ENCODE results near the gene RAMACL.

RAMACL gene

GRCh38 chr6:166589786-166590574 is 3.5 kb upstream of the RAMACL start:
- TF ChIP-seq USF1 (IDR thresholded peaks at IDR 0.05) (no peak), RAD21 (IDR thresholded peaks at IDR 0.05; ENCODE audit: low read depth) (no peak)

- TF ChIP-seq NFIC (IDR thresholded peaks at IDR 0.05) (no peak), YY1 (IDR thresholded peaks at IDR 0.05; ENCODE audit: low read depth) (no peak), TCF12 (IDR thresholded peaks at IDR 0.05; ENCODE audit: low read depth) (no peak), EP300 (IDR thresholded peaks at IDR 0.05; ENCODE audit: borderline replicate concordance) (no peak)
Observed at GRCh38 chr6:166589337-166589731, 2.9 kb upstream of the RAMACL start.

- TF ChIP-seq REST (IDR thresholded peaks at IDR 0.05; ENCODE audit: low read depth) = no peak
- TF ChIP-seq TCF12 (IDR thresholded peaks at IDR 0.05; ENCODE audit: low read depth) = no peak; the same call in 1 of the 2 replicates
- TF ChIP-seq EP300 (IDR thresholded peaks at IDR 0.05; ENCODE audit: borderline replicate concordance) = 0 out of 2 replicates have a peak, but pooled peaks have one; percentile 13
- TF ChIP-seq TAF1 (IDR thresholded peaks at IDR 0.05; ENCODE audit: low read depth) = 0 out of 2 replicates have a peak, but pooled peaks have one; percentile 45
- TF ChIP-seq CEBPB (IDR thresholded peaks at IDR 0.05) = no peak
- no peak for TF ChIP-seq RAD21 (IDR thresholded peaks at IDR 0.05; ENCODE audit: low read depth)
- TF ChIP-seq FOXM1 (IDR thresholded peaks at IDR 0.05; ENCODE audit: borderline replicate concordance, low read depth) = no peak
- TF ChIP-seq MAX (IDR thresholded peaks at IDR 0.05) = peak; percentile 80
- peak; percentile 25; the same call in 1 of the 2 replicates for TF ChIP-seq YY1 (IDR thresholded peaks at IDR 0.05; ENCODE audit: low read depth)
- 0 out of 2 replicates have a peak, but pooled peaks have one; percentile 24 for TF ChIP-seq USF1 (IDR thresholded peaks at IDR 0.05)
- peak; percentile 44; the same call in 1 of the 2 replicates for TF ChIP-seq EGR1 (IDR thresholded peaks at IDR 0.05)
- TF ChIP-seq TEAD4 (IDR thresholded peaks at IDR 0.05) = no peak; the same call in 1 of the 2 replicates
- TF ChIP-seq ZBTB7A (IDR thresholded peaks at IDR 0.05; ENCODE audit: low read depth) = no peak
- TF ChIP-seq CREB1 (IDR thresholded peaks at IDR 0.05; ENCODE audit: low read depth) = no peak
- no peak for TF ChIP-seq NFIC (IDR thresholded peaks at IDR 0.05)
Observed at GRCh38 chr6:166588691-166589336, 2.3 kb upstream of the RAMACL start.

- TF ChIP-seq FOXM1 (IDR thresholded peaks at IDR 0.05; ENCODE audit: borderline replicate concordance, low read depth) = no peak
- no peak for TF ChIP-seq TEAD4 (IDR thresholded peaks at IDR 0.05)
- TF ChIP-seq CREB1 (IDR thresholded peaks at IDR 0.05; ENCODE audit: low read depth) = no peak
- TF ChIP-seq EP300 (IDR thresholded peaks at IDR 0.05; ENCODE audit: borderline replicate concordance) = no peak
Observed at GRCh38 chr6:166587631-166588413, 1.3 kb upstream of the RAMACL start.

GRCh38 chr6:166584853-166585429 is 1.5 kb downstream of the RAMACL start:
- TF ChIP-seq TEAD4 (IDR thresholded peaks at IDR 0.05) = no peak
- no peak for TF ChIP-seq USF1 (IDR thresholded peaks at IDR 0.05)
- no peak for TF ChIP-seq YY1 (IDR thresholded peaks at IDR 0.05; ENCODE audit: low read depth)
- TF ChIP-seq CREB1 (IDR thresholded peaks at IDR 0.05; ENCODE audit: low read depth) = no peak
- TF ChIP-seq EP300 (IDR thresholded peaks at IDR 0.05; ENCODE audit: borderline replicate concordance) = no peak
- TF ChIP-seq EGR1 (IDR thresholded peaks at IDR 0.05) = no peak
- TF ChIP-seq RAD21 (IDR thresholded peaks at IDR 0.05; ENCODE audit: low read depth) = no peak
- TF ChIP-seq MAX (IDR thresholded peaks at IDR 0.05) = no peak
- TF ChIP-seq TCF12 (IDR thresholded peaks at IDR 0.05; ENCODE audit: low read depth) = no peak
- TF ChIP-seq REST (IDR thresholded peaks at IDR 0.05; ENCODE audit: low read depth) = no peak
- no peak for TF ChIP-seq FOXM1 (IDR thresholded peaks at IDR 0.05; ENCODE audit: borderline replicate concordance, low read depth)
- TF ChIP-seq TAF1 (IDR thresholded peaks at IDR 0.05; ENCODE audit: low read depth) = no peak
- TF ChIP-seq NFIC (IDR thresholded peaks at IDR 0.05) = no peak
- TF ChIP-seq ZBTB7A (IDR thresholded peaks at IDR 0.05; ENCODE audit: low read depth) = no peak
- TF ChIP-seq CEBPB (IDR thresholded peaks at IDR 0.05) = no peak
